ENCODE data around the gene YPEL4. TPM values are rescaled to one million over a fixed set of nuclear protein-coding genes. Genes with fewer than 3 reads are reported as not detected.

Gene YPEL4
- total and polyA plus RNA-seq, 4 experiments from 2014 or later: 0.23 to 12.6 (median 11.8) TPM; not detected in 1

- ChIA-PET CTCF (ENCODE audit: partially characterized antibody) (interaction anchor here (0.7 to 1.0 kb wide), 2 partner anchors 28 to 32 kb away, joined by 3 read pairs; no protein-coding TSS in a partner anchor), POLR2A (ENCODE audit: partially characterized antibody) (no interaction called here)
- Mint-ChIP-seq H3K4me1 (no peaks in the 10 kb centered on the region), H3K9me3 (no peaks in the 10 kb centered on the region), H3K36me3 (no peaks in the 10 kb centered on the region), H3K27me3 (peaks cover 29 to 36% of the 10 kb centered on the region in 2 donors), H3K4me3 (no peak overlapping the region), H3K27ac (no peak overlapping the region)
- intact Hi-C loops (cut with micrococcal nuclease): no loop called here
- Histone ChIP-seq H3K27ac (ENCODE audit: low read depth, low read length) (no peak overlapping the region), H3K9me3 (ENCODE audit: control insufficient read depth in 1 of 2, low read length in 2 of 2) (no peaks in the 10 kb centered on the region), H3K27me3 (ENCODE audit: insufficient read depth, low read length) (peaks cover 11% of the 10 kb centered on the region), H3K4me3 (ENCODE audit: low read length in 2 of 2) (no peak overlapping the region), H3K4me1 (ENCODE audit: insufficient read depth, low read length) (no peaks in the 10 kb centered on the region), H3K36me3 (ENCODE audit: insufficient read depth, low read length) (no peaks in the 10 kb centered on the region)
- DNase-seq: no peak
Measured at GRCh38 chr11:57597916-57598830, 51.5 kb downstream of the YPEL4 start.

GRCh38 chr11:57597461-57597915, 52.2 kb downstream of the YPEL4 start, which contains the start of gene SERPING1:
SERPING1 (plus strand) TSS chr11:57597685; CDS start chr11:57598271, 586 bp downstream.
- no peak within 1 kb of the TSS for H3K4me3 ChIP-seq (ENCODE audit: low read length in 2 of 2)
- Mint-ChIP-seq H3K4me1 (no peaks in the 10 kb centered on the region), H3K9me3 (no peaks in the 10 kb centered on the region), H3K27me3 (peaks cover 29 to 36% of the 10 kb centered on the region in 2 donors), H3K36me3 (no peaks in the 10 kb centered on the region), H3K27ac (no peak within 1 kb of the TSS), H3K4me3 (no peak within 1 kb of the TSS)
- intact Hi-C loops (cut with micrococcal nuclease): no loop called here
- ChIA-PET CTCF (ENCODE audit: partially characterized antibody) (interaction anchor here (0.7 to 1.0 kb wide), 2 partner anchors 27 to 32 kb away, joined by 3 read pairs; no protein-coding TSS in a partner anchor), POLR2A (ENCODE audit: partially characterized antibody) (no interaction called here)
- no peak for DNase-seq
- peaks cover 11% of the 10 kb centered on the region for H3K27me3 ChIP-seq (ENCODE audit: insufficient read depth, low read length)
- no peaks in the 10 kb centered on the region for H3K9me3 ChIP-seq (ENCODE audit: control insufficient read depth in 1 of 2, low read length in 2 of 2)
- H3K4me1 ChIP-seq (ENCODE audit: insufficient read depth, low read length): no peaks in the 10 kb centered on the region
- H3K36me3 ChIP-seq (ENCODE audit: insufficient read depth, low read length): no peaks in the 10 kb centered on the region
- H3K27ac ChIP-seq (ENCODE audit: low read depth, low read length): no peak within 1 kb of the TSS

GRCh38 chr11:57596266-57596885, 53.3 kb downstream of the YPEL4 start:
- Histone ChIP-seq H3K27me3 (ENCODE audit: insufficient read depth, low read length) (peaks cover 11% of the 10 kb centered on the region), H3K27ac (ENCODE audit: low read depth, low read length) (no peak overlapping the region), H3K4me1 (ENCODE audit: insufficient read depth, low read length) (no peaks in the 10 kb centered on the region), H3K36me3 (ENCODE audit: insufficient read depth, low read length) (no peaks in the 10 kb centered on the region), H3K4me3 (ENCODE audit: low read length in 2 of 2) (no peak overlapping the region), H3K9me3 (ENCODE audit: control insufficient read depth in 1 of 2, low read length in 2 of 2) (no peaks in the 10 kb centered on the region)
- H3K4me3 Mint-ChIP-seq: no peak overlapping the region
- no peak for DNase-seq
- H3K9me3 Mint-ChIP-seq: no peaks in the 10 kb centered on the region
- ChIA-PET CTCF (ENCODE audit: partially characterized antibody) (no interaction called here), POLR2A (ENCODE audit: partially characterized antibody) (no interaction called here)
- no peak overlapping the region for H3K27ac Mint-ChIP-seq
- no peaks in the 10 kb centered on the region for H3K4me1 Mint-ChIP-seq
- no peaks in the 10 kb centered on the region for H3K36me3 Mint-ChIP-seq
- intact Hi-C loops (cut with micrococcal nuclease): no loop called here
- peaks cover 25 to 33% of the 10 kb centered on the region in 2 donors for H3K27me3 Mint-ChIP-seq

Small RNAs within 50 kb of the gene (microRNA-seq; reads per million reads assigned to microRNA genes)
- 24.4 reads per million, percentile 52 among the genes with 10 or more reads in this experiment for gene MIR130A (ENCODE audit: borderline microRNAs expressed, borderline number of aligned reads, borderline replicate concordance)

Other genes starting within 250 kb of the YPEL4 start
- gene SLC43A3, start 222.8 kb downstream of the YPEL4 start, total RNA-seq: 10 to 100 TPM; 15.1 to 15.6 TPM
- gene SLC43A3, start 222.8 kb downstream of the YPEL4 start, polyA plus RNA-seq: 10 to 100 TPM; 17.7 to 18.5 TPM
- under 1 TPM in 1 of 2 experiments, not detected in 1; 0.17 TPM for gene RTN4RL2, start 189.4 kb downstream of the YPEL4 start, total RNA-seq
- under 1 TPM in 1 of 2 donors, not detected in 1; 0.40 TPM for gene RTN4RL2, start 189.4 kb downstream of the YPEL4 start, polyA plus RNA-seq
- gene SLC43A1, start 134.2 kb downstream of the YPEL4 start, total RNA-seq: 10 to 100 TPM; 18.1 to 21.7 TPM
- gene SLC43A1, start 134.2 kb downstream of the YPEL4 start, polyA plus RNA-seq: 10 to 100 TPM; 14.8 to 19.1 TPM
- gene TIMM10, start 119.2 kb downstream of the YPEL4 start, total RNA-seq: 10 to 100 TPM; 30.4 to 34.6 TPM
- 10 to 100 TPM; 53.1 to 62.1 TPM for gene TIMM10, start 119.2 kb downstream of the YPEL4 start, polyA plus RNA-seq
- gene SMTNL1, start 112.3 kb downstream of the YPEL4 start, total RNA-seq: not detected
- gene SMTNL1, start 112.3 kb downstream of the YPEL4 start, polyA plus RNA-seq: under 1 TPM in 1 of 2 donors, not detected in 1; 0.55 TPM
- 10 to 100 TPM; 79.7 to 82.9 TPM for gene UBE2L6, start 82.2 kb downstream of the YPEL4 start, total RNA-seq
- gene UBE2L6, start 82.2 kb downstream of the YPEL4 start, polyA plus RNA-seq: 100 to 1,000 TPM; 257 to 320 TPM
- gene SERPING1, start 52.2 kb downstream of the YPEL4 start, total RNA-seq: not detected
- not detected for gene SERPING1, start 52.2 kb downstream of the YPEL4 start, polyA plus RNA-seq
- gene CLP1, start 7.8 kb upstream of the YPEL4 start, total RNA-seq: 10 to 100 TPM; 14.1 to 16.0 TPM
- gene CLP1, start 7.8 kb upstream of the YPEL4 start, polyA plus RNA-seq: 10 to 100 TPM in 1 of 2 donors, 1 to 10 TPM in 1; 9.6 to 22.5 TPM
- 10 to 100 TPM; 73.2 to 75.8 TPM for gene ZDHHC5, start 18.2 kb upstream of the YPEL4 start, total RNA-seq
- 10 to 100 TPM; 30.4 to 44.6 TPM for gene ZDHHC5, start 18.2 kb upstream of the YPEL4 start, polyA plus RNA-seq
- gene MED19, start 62.3 kb upstream of the YPEL4 start, total RNA-seq: 10 to 100 TPM; 15.2 TPM
- gene MED19, start 62.3 kb upstream of the YPEL4 start, polyA plus RNA-seq: 10 to 100 TPM; 17.4 to 20.2 TPM
- 10 to 100 TPM; 63.6 to 67.1 TPM for gene TMX2, start 62.7 kb upstream of the YPEL4 start, total RNA-seq
- gene TMX2, start 62.7 kb upstream of the YPEL4 start, polyA plus RNA-seq: 10 to 100 TPM; 77.9 to 88.5 TPM
- 100 to 1,000 TPM; 102 to 113 TPM for gene SELENOH, start 91.6 kb upstream of the YPEL4 start, total RNA-seq
- 100 to 1,000 TPM; 186 to 223 TPM for gene SELENOH, start 91.6 kb upstream of the YPEL4 start, polyA plus RNA-seq
- gene BTBD18, start 101.9 kb upstream of the YPEL4 start, total RNA-seq: not detected
- gene BTBD18, start 101.9 kb upstream of the YPEL4 start, polyA plus RNA-seq: under 1 TPM; 0.34 to 0.44 TPM
- 10 to 100 TPM; 10.3 to 11.1 TPM for gene CTNND1, start 111.9 kb upstream of the YPEL4 start, total RNA-seq
- gene CTNND1, start 111.9 kb upstream of the YPEL4 start, polyA plus RNA-seq: 1 to 10 TPM in 1 of 2 donors, under 1 TPM in 1; 0.91 to 1.6 TPM

All from CD4-positive, alpha-beta memory T cell (primary cell).